Suprapubic skin (tissue), 4 donors: ENCODE data around the gene JPT1. TPM values are rescaled to one million over a fixed set of nuclear protein-coding genes. Genes with fewer than 3 reads are reported as not detected.

ENCODE experiments used
- DNase-seq, 2 donors: peaks; one replicate each; pipeline ENCODE4 v3.0.0-alpha.2; 2019; ENCODE audit warnings: low spot score in 2 of 2
- H3K27ac ChIP-seq: fragments of 200-600 bp; sonication (generic); one replicate; pipeline ENCODE4 v1.5.1; 2019
- H3K27me3 ChIP-seq: fragments of 200-600 bp; sonication (generic); one replicate; pipeline ENCODE4 v1.5.1; 2019
- H3K36me3 ChIP-seq: fragments of 200-600 bp; sonication (generic); one replicate; pipeline ENCODE4 v1.5.1; 2019
- H3K4me1 ChIP-seq: fragments of 200-600 bp; sonication (generic); one replicate; pipeline ENCODE4 v1.5.1; 2019
- H3K4me3 ChIP-seq: fragments of 200-600 bp; sonication (generic); one replicate; pipeline ENCODE4 v1.5.1; 2019; ENCODE audit warnings: mild to moderate bottlenecking
- H3K9me3 ChIP-seq: fragments of 200-600 bp; sonication (generic); one replicate; pipeline ENCODE4 v1.5.1; 2019
- EP300 ChIP-seq: sonication (generic); formaldehyde crosslinking; IDR thresholded peaks from one replicate; pipeline ENCODE4 v1.6.1; 2017; ENCODE audit warnings: antibody characterized with exemption
- POLR2A ChIP-seq, 2 donors: fragments of 450-650 bp; IDR thresholded peaks; one replicate each; pipeline ENCODE4 v1.6.1; 2017; ENCODE audit warnings: antibody characterized with exemption in 2 of 2, mild to moderate bottlenecking in 2 of 2, moderate library complexity in 2 of 2
- POLR2AphosphoS5 ChIP-seq, 3 donors: sonication (generic); formaldehyde crosslinking; IDR thresholded peaks; one replicate each; pipeline ENCODE4 v1.6.1; 2017; ENCODE audit warnings: antibody characterized with exemption in 3 of 3
- WGBS: methylation state at CpG from one replicate; pipeline ENCODE4 v1.1.5; 2018; 5-methylcytosine and 5-hydroxymethylcytosine counted together
- total RNA-seq, 4 donors: library from RNA; depleted of rRNA; stranded (reverse); fragments of >200 nt; gene quantifications; one replicate each; pipeline ENCODE4 v1.1.0, GENCODE V29; 2016
- TF ChIP-seq, protein P1 (sequence below), 2 donors: fragments of 200-600 bp in 1 of 2; fragments of 450-650 bp in 1 of 2; sonication (generic) in 1 of 2; IDR thresholded peaks; one replicate each; pipeline ENCODE4 v1.5.1; 2016 to 2019; ENCODE audit warnings: antibody characterized with exemption in 2 of 2, mild to moderate bottlenecking in 1 of 2, moderate library complexity in 1 of 2

JPT1 gene
- total RNA-seq, 4 donors from 2014 or later, result 37.9 to 55.9 (median 50.4) TPM

DNA sequence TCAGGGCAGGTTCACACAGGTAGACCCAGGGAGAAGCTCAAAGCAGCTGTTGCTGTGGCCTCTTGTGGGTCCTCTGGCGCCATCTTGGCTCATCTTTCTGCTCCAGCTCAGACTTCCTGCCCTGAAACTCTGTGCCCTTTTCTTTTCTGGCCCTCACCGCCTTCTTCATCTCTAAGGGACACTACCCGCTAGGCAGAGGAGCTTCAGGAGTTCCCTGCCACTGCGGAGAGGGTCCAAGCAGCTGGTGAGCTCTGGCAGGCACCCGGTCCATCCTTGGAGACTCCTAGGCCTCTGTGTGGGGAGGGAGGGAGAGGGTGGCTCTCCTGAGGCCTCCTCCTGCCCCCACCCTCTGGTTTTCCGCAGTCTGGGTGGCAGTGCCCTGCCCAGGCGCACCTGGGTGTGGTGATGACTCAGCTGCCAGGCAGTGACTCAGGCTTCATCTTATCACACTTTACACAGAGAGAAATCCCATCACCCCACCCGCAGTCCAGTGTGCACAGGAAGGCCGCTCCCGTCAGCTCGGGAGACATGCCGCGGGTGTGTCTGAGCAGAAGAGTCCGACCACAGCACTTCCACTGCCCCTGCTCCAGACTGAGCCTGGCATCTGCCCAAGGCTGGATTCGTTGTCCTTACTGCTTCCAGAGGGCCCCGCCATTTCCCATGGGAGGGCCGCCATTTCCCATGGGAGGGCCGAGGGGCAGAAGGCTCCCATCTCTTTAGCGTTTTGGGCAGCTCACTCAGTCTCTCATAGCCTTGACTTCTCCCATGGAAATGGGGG is 30.1 kb downstream of the JPT1 start:
- Histone ChIP-seq H3K4me1 (peaks cover 23% of the 10 kb centered on the region), H3K27me3 (no peaks in the 10 kb centered on the region), H3K36me3 (peaks cover 8% of the 10 kb centered on the region), H3K4me3 (no peak overlapping the region), H3K27ac (peak overlapping the region; percentile 87), H3K9me3 (no peaks in the 10 kb centered on the region)
- TF ChIP-seq POLR2A (IDR thresholded peaks at IDR 0.05) (no peak), POLR2AphosphoS5 (IDR thresholded peaks at IDR 0.05) (peak in 2 of 3 donors; percentile 22 to 48)
- 64% methylated on average over 10 of the region's 19 CpGs for WGBS
- no peak for DNase-seq

DNA sequence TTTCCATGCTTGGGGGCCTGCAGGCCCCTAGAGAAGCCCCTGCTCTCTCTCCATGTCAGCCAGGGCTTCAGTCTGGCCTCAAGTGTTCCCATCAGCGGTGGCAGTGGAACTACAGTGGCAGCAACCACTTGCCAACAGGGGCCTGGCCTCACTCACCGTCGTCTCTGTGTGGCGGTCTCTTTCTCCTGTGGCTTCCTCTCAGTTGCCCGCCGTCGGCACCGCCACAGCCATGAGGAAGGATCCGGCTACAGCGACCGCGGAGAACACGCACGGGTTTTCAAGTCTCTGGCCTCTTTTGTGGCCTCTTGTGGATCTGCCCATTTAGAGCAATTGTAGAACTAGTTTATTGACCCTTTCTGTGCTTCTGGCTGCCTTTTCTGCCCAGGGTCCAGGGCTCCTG is 36.0 kb downstream of the JPT1 start:
- TF ChIP-seq EP300 (no peak), POLR2A (IDR thresholded peaks at IDR 0.05) (no peak), POLR2AphosphoS5 (IDR thresholded peaks at IDR 0.05) (no peak)
- TF ChIP-seq, protein P1, sequence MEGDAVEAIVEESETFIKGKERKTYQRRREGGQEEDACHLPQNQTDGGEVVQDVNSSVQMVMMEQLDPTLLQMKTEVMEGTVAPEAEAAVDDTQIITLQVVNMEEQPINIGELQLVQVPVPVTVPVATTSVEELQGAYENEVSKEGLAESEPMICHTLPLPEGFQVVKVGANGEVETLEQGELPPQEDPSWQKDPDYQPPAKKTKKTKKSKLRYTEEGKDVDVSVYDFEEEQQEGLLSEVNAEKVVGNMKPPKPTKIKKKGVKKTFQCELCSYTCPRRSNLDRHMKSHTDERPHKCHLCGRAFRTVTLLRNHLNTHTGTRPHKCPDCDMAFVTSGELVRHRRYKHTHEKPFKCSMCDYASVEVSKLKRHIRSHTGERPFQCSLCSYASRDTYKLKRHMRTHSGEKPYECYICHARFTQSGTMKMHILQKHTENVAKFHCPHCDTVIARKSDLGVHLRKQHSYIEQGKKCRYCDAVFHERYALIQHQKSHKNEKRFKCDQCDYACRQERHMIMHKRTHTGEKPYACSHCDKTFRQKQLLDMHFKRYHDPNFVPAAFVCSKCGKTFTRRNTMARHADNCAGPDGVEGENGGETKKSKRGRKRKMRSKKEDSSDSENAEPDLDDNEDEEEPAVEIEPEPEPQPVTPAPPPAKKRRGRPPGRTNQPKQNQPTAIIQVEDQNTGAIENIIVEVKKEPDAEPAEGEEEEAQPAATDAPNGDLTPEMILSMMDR (IDR thresholded peaks at IDR 0.05), result no peak
- Histone ChIP-seq H3K27ac (no peak overlapping the region), H3K27me3 (no peaks in the 10 kb centered on the region), H3K4me1 (peaks cover 28% of the 10 kb centered on the region), H3K4me3 (no peak overlapping the region), H3K36me3 (no peaks in the 10 kb centered on the region), H3K9me3 (no peaks in the 10 kb centered on the region)
- DNase-seq, result no peak
- WGBS, result 93% methylated on average over 14 of the region's 14 CpGs

DNA sequence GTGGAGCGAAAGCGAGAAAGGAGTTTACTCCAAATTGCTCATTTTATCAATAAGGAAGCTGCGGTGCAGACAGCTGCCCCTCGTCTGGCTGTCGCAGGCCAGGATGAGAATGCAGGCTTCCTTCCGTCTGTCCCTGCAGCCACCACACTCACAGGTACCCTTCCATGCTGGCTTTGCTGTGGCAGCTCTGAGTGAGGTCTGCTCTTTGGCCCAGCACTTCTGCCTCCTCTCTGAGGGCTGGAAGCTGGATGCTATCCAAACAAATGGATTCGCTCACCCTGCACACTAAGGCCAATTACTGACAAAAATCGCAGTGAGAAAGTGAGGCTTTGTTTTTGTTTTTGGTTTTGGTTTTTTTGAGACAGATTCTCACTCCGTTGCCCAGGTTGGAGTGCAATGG is 37.6 kb downstream of the JPT1 start:
- DNase-seq, result no peak
- Histone ChIP-seq H3K27ac (no peak overlapping the region), H3K4me3 (no peak overlapping the region), H3K9me3 (no peaks in the 10 kb centered on the region), H3K36me3 (no peaks in the 10 kb centered on the region), H3K4me1 (peaks cover 28% of the 10 kb centered on the region), H3K27me3 (no peaks in the 10 kb centered on the region)
- no peak for TF ChIP-seq POLR2AphosphoS5 (IDR thresholded peaks at IDR 0.05)
- no peak for TF ChIP-seq EP300
- no peak for TF ChIP-seq POLR2A (IDR thresholded peaks at IDR 0.05)
- TF ChIP-seq, protein P1 (IDR thresholded peaks at IDR 0.05), result no peak
- WGBS, result 90% methylated on average over 9 of the region's 9 CpGs

DNA sequence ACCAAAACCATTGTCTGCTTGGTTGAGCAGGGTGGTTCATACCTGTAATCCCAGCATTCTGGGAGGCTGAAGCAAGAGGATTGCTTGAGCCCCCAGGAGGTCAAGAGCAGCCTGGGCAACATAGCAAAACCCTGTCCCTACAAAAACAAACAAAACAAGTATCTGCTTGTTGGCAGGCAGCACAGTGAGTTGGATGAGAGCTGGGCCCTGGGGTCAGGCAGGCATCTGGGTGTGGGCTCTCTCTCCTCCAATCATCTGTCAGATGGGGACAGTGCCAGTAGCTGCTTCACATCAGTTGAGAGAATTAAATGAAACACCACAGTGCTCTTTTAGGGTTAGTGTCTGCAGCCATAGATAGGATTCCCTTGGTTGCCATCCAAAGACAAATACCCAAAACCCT is 38.8 kb downstream of the JPT1 start:
- H3K27ac ChIP-seq, result no peak overlapping the region
- DNase-seq, result no peak
- TF ChIP-seq POLR2AphosphoS5 (IDR thresholded peaks at IDR 0.05) (no peak), POLR2A (IDR thresholded peaks at IDR 0.05) (no peak)
- TF ChIP-seq, protein P1 (IDR thresholded peaks at IDR 0.05), result no peak
- H3K27me3 ChIP-seq, result no peaks in the 10 kb centered on the region
- H3K9me3 ChIP-seq, result no peaks in the 10 kb centered on the region
- H3K4me3 ChIP-seq, result no peak overlapping the region
- H3K4me1 ChIP-seq, result peaks cover 29% of the 10 kb centered on the region
- no peaks in the 10 kb centered on the region for H3K36me3 ChIP-seq

DNA sequence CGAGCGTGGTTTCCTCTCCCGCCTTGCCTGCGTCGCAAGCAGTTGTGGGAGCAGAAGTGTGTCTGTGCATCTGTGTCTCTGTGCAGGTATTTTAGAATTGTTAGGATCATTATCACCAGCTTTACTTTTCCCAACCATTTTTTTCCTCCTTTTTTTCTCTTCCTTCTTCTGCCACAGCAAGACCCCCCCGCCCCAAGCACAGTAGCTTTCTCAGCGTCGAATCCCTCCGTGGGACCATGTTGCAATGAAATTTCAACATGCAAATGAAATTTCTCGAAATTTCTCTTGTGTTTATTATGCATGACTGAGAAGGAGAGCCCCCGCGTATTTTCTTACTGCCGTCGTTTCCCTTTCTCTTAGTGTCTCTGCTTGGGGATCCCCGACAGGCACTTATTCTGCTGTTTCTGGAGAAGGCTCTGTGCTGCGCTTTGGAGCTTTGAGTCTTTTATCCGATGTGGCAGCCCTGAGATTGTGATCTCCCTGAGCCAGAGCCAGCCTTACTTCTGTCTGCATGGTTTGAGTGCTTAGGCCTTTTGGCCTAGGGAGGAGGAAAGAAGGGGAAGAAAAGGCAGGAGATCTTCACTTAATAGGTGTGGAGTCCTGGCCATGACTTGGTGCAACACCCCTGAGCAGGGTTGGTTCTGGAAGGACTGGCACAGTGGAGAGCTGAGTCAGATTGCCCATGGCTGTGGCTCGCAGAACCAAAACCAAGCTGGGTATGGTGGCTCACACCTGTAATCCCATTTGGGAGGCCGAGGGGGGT is 39.6 kb downstream of the JPT1 start:
- Histone ChIP-seq H3K4me1 (peaks cover 34% of the 10 kb centered on the region), H3K4me3 (peak overlapping the region; percentile 47), H3K27ac (peak overlapping the region; percentile 84), H3K9me3 (no peaks in the 10 kb centered on the region), H3K36me3 (no peaks in the 10 kb centered on the region), H3K27me3 (no peaks in the 10 kb centered on the region)
- no peak for TF ChIP-seq POLR2A (IDR thresholded peaks at IDR 0.05)
- TF ChIP-seq, protein P1 (IDR thresholded peaks at IDR 0.05), result no peak
- no peak for TF ChIP-seq EP300
- TF ChIP-seq POLR2AphosphoS5 (IDR thresholded peaks at IDR 0.05), result no peak
- DNase-seq, result no peak
- WGBS, result 39% methylated on average over 19 of the region's 19 CpGs
